ENCODE measurements around the gene LIPT1.
"Not testable (repeated sequence)": the region's sequence is repeated elsewhere in the genome, so short reads cannot be mapped to it uniquely, and the experiment has no call there.

Gene LIPT1

GRCh38 chr2:99154643-99155536 lies at the start of gene LIPT1, which contains the start of gene TSGA10:
Gene LIPT1, plus strand, starts transcription at chr2:99154967. Its CDS starts 6,991 bp downstream, at chr2:99161958.
Gene TSGA10, minus strand, starts transcription at chr2:99154942. Its CDS starts 45,503 bp downstream, at chr2:99109439.
- H3K9me3 ChIP-seq (ENCODE audit: low read depth, low read length): no peaks in the 10 kb centered on the region
- TF ChIP-seq EZH2 (IDR thresholded peaks at IDR 0.05) (no peak), POLR2AphosphoS5 (IDR thresholded peaks at IDR 0.05; ENCODE audit: borderline replicate concordance, low read depth, low read length) (peak; percentile 99), FOXP2 (optimal IDR thresholded peaks at IDR 0.05; ENCODE audit: control extremely low read depth, extremely low read length, insufficient read depth) (peak; percentile 90)
- H3K9ac ChIP-seq (ENCODE audit: insufficient read length): peak within 1 kb of the TSS; percentile 98
- peak within 1 kb of the TSS; percentile 9 for H3K27ac ChIP-seq
- DNase-seq (ENCODE audit: low read depth, low spot score): peak; percentile 45
- peak within 1 kb of the TSS; percentile 100 for H3K4me3 ChIP-seq
- H3K36me3 ChIP-seq (ENCODE audit: insufficient read depth, low read length): peaks cover 16% of the 10 kb centered on the region

DNA sequence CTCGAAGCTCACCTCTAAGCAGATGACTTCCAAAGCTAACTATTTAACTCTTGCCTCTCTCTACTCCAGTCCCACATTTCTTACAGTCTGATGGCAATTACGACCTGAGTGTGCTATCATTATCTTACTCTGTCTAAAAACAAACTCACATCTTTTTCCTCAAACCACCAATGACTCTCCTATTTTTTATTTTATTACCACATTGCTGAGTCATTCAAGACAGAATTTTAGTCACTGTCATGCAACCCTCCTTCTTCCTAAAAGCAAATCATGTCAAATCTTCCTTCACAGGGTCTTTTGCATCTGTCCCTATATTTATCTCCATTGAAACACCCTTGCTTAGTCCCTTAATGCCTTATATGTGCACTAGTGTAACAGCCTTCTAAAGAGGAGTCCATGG lies 47.9 kb upstream of the LIPT1 start:
- TF ChIP-seq FOXP2 (optimal IDR thresholded peaks at IDR 0.05; ENCODE audit: control extremely low read depth, extremely low read length, insufficient read depth) (no peak), EZH2 (IDR thresholded peaks at IDR 0.05) (no peak), POLR2AphosphoS5 (IDR thresholded peaks at IDR 0.05; ENCODE audit: borderline replicate concordance, low read depth, low read length) (no peak)
- Histone ChIP-seq H3K4me3 (no peak overlapping the region), H3K9ac (ENCODE audit: insufficient read length) (no peak overlapping the region), H3K36me3 (ENCODE audit: insufficient read depth, low read length) (no peaks in the 10 kb centered on the region), H3K27ac (no peak overlapping the region), H3K9me3 (ENCODE audit: low read depth, low read length) (no peaks in the 10 kb centered on the region)
- DNase-seq (ENCODE audit: low read depth, low spot score): no peak

DNA sequence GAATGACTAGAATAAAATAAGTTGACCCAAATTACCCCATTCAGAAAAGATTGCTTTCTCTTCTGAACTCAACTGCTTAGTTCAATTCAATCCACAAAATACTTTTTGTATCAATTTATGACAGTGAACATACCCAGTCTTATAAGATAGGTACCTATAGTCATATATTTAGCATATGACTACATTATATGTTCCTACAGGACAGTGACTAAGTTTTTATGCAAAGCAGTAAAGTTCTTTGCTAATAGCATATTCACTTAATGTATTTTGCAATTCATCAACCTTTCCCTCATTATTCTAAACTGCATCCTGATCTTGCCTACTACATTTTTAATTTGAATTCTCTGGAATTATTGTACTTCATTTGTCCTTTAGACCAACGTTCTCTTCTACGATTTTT lies 43.5 kb upstream of the LIPT1 start:
- no peak for DNase-seq (ENCODE audit: low read depth, low spot score)
- H3K36me3 ChIP-seq (ENCODE audit: insufficient read depth, low read length): no peaks in the 10 kb centered on the region
- H3K4me3 ChIP-seq: no peak overlapping the region
- H3K9ac ChIP-seq (ENCODE audit: insufficient read length): no peak overlapping the region
- no peak for TF ChIP-seq EZH2 (IDR thresholded peaks at IDR 0.05)
- no peak for TF ChIP-seq POLR2AphosphoS5 (IDR thresholded peaks at IDR 0.05; ENCODE audit: borderline replicate concordance, low read depth, low read length)
- TF ChIP-seq FOXP2 (optimal IDR thresholded peaks at IDR 0.05; ENCODE audit: control extremely low read depth, extremely low read length, insufficient read depth): no peak
- H3K27ac ChIP-seq: no peak overlapping the region
- H3K9me3 ChIP-seq (ENCODE audit: low read depth, low read length): no peaks in the 10 kb centered on the region

DNA sequence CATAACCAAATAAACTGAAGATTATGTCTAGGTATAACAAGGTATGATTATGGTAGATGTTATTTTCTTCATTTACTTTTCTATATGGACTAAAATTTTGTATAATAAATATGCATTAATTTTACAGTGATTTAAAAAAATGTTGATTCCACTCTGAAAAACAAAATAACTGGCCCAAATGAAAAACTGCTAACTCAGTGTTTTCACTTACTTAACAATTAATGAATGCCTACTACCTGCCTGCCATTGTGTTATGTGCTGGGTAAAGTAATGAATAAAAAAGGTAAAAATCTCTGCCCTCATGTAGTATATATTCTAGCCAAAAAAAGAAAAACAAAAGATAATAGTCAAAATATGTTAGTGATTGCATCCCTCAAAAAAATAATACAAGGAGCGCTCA lies 42.8 kb upstream of the LIPT1 start:
- TF ChIP-seq POLR2AphosphoS5 (IDR thresholded peaks at IDR 0.05; ENCODE audit: borderline replicate concordance, low read depth, low read length) (no peak), FOXP2 (optimal IDR thresholded peaks at IDR 0.05; ENCODE audit: control extremely low read depth, extremely low read length, insufficient read depth) (no peak), EZH2 (IDR thresholded peaks at IDR 0.05) (no peak)
- no peak overlapping the region for H3K4me3 ChIP-seq
- no peak overlapping the region for H3K9ac ChIP-seq (ENCODE audit: insufficient read length)
- no peak overlapping the region for H3K27ac ChIP-seq
- H3K9me3 ChIP-seq (ENCODE audit: low read depth, low read length): no peaks in the 10 kb centered on the region
- DNase-seq (ENCODE audit: low read depth, low spot score): no peak
- no peaks in the 10 kb centered on the region for H3K36me3 ChIP-seq (ENCODE audit: insufficient read depth, low read length)

DNA sequence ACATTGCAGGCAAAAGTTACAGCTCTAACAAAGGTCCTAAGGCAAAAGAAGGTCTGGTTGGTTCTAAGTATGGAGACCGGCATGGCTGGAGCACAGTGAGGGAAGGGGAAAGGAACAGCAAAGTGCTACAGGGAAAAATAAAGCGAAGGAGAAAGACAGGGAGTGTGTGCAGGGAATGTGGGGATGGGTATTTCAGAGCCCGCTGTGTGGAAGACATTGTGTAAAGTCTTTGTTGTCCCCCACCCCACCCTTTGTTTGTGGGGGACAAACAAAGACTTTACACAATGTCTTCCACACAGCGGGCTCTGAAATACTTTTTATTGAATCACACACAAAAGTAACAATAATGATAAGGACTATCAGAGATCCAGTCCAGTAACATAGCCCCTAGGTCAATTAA lies 42.1 kb upstream of the LIPT1 start:
- TF ChIP-seq FOXP2 (optimal IDR thresholded peaks at IDR 0.05; ENCODE audit: control extremely low read depth, extremely low read length, insufficient read depth): no peak
- no peak for TF ChIP-seq POLR2AphosphoS5 (IDR thresholded peaks at IDR 0.05; ENCODE audit: borderline replicate concordance, low read depth, low read length)
- no peak for TF ChIP-seq EZH2 (IDR thresholded peaks at IDR 0.05)
- H3K36me3 ChIP-seq (ENCODE audit: insufficient read depth, low read length): no peaks in the 10 kb centered on the region
- no peaks in the 10 kb centered on the region for H3K9me3 ChIP-seq (ENCODE audit: low read depth, low read length)
- H3K9ac ChIP-seq (ENCODE audit: insufficient read length): no peak overlapping the region
- no peak for DNase-seq (ENCODE audit: low read depth, low spot score)
- H3K27ac ChIP-seq: no peak overlapping the region
- no peak overlapping the region for H3K4me3 ChIP-seq

GRCh38 chr2:99127981-99128380 lies 26.8 kb upstream of the LIPT1 start:
- Histone ChIP-seq H3K9me3 (ENCODE audit: low read depth, low read length) (no peaks in the 10 kb centered on the region), H3K36me3 (ENCODE audit: insufficient read depth, low read length) (no peaks in the 10 kb centered on the region), H3K9ac (ENCODE audit: insufficient read length) (no peak overlapping the region), H3K4me3 (no peak overlapping the region), H3K27ac (no peak overlapping the region)
- TF ChIP-seq EZH2 (IDR thresholded peaks at IDR 0.05): no peak
- TF ChIP-seq POLR2AphosphoS5 (IDR thresholded peaks at IDR 0.05; ENCODE audit: borderline replicate concordance, low read depth, low read length): no peak
- TF ChIP-seq FOXP2 (optimal IDR thresholded peaks at IDR 0.05; ENCODE audit: control extremely low read depth, extremely low read length, insufficient read depth): no peak
- DNase-seq (ENCODE audit: low read depth, low spot score): no peak

DNA sequence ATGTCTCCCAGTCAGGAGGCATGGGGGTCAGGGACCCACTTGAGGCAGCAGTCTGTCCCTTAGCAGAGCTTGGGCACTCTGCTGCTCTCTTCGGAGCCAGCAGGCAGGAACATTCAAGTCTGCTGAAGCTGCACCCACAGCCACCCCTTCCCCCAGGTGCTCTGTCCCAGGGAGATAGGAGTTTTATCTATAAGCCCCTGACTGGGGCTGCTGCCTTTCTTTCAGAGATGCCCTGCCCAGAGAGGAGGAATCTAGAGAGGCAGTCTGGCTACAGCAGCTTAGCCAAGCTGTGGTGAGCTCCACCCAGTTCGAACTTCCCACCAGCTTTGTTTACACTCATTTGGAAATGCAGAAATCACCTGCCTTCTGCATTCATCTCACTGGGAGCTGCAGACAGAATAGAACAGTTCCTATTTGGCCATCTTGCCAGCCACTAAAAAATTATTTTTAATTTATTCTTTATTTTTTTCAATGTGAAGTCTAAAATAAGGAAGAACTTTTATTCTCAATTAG lies 19.7 kb upstream of the LIPT1 start:
- not testable (repeated sequence) for H3K27ac ChIP-seq; DNase-seq (ENCODE audit: low read depth, low spot score)

GRCh38 chr2:99139003-99139402 lies 15.8 kb upstream of the LIPT1 start:
- Histone ChIP-seq H3K9me3 (ENCODE audit: low read depth, low read length) (no peaks in the 10 kb centered on the region), H3K4me3 (no peak overlapping the region), H3K9ac (ENCODE audit: insufficient read length) (no peak overlapping the region), H3K27ac (no peak overlapping the region), H3K36me3 (ENCODE audit: insufficient read depth, low read length) (no peaks in the 10 kb centered on the region)
- DNase-seq (ENCODE audit: low read depth, low spot score): no peak
- TF ChIP-seq POLR2AphosphoS5 (IDR thresholded peaks at IDR 0.05; ENCODE audit: borderline replicate concordance, low read depth, low read length): no peak
- TF ChIP-seq EZH2 (IDR thresholded peaks at IDR 0.05): no peak
- TF ChIP-seq FOXP2 (optimal IDR thresholded peaks at IDR 0.05; ENCODE audit: control extremely low read depth, extremely low read length, insufficient read depth): no peak

More for the DNA sequence above, 19.7 kb upstream of the LIPT1 start:
- H3K36me3 ChIP-seq (ENCODE audit: insufficient read depth, low read length); H3K9ac ChIP-seq (ENCODE audit: insufficient read length); H3K4me3 ChIP-seq; H3K9me3 ChIP-seq (ENCODE audit: low read depth, low read length): not testable (repeated sequence)
